Activated naive CD8-positive, alpha-beta T cell treated with anti-CD3 and anti-CD28 coated beads, Interleukin-2, amount 50 U/mL, for 16 hours (primary cell): ENCODE data around the gene MEAF6.

ENCODE experiments used
- DNase-seq: peaks from one replicate; pipeline ENCODE4 v3.0.0-alpha.2; 2020; ENCODE audit warnings: low read depth, low spot score

The MEAF6 gene

DNA sequence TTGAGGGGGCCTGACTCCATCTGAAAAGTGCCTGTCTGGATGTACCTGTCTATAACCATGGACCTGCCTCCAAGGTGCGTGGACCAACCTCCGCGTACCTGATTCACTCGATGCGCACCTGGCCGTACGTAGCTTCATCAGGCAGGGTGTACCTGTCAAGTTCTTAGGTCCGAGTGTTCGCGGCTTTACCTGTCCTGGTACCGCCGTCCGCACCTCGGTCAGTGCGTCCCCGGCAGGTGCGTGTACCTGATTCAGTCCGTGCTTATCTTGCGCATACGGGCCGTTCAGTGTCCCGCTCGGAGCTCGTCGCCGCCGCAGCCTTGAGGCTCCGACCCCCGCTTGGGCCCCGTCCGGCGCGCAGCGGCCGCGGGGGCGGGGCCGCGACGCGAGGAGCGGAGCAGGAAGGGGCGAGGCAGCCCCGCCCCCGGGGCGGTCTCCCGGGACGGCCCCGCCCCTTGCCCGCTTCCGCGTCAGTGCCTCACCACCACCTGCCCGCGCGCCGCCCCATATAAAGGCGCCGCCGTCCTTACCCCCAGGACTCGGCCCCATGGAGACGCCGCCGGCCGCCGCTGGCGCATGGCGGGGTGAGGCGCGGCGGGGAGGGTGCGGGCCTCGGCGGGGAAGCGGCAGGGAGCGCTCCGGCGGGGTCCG lies 40.4 kb downstream of the MEAF6 start, which contains the start of gene ZC3H12A:
Gene ZC3H12A, plus strand, starts transcription at position 535 of the 651 bp plus-strand sequence. CDS start 917 bp downstream, outside the sequence.
- DNase-seq, result peak; percentile 85

DNA sequence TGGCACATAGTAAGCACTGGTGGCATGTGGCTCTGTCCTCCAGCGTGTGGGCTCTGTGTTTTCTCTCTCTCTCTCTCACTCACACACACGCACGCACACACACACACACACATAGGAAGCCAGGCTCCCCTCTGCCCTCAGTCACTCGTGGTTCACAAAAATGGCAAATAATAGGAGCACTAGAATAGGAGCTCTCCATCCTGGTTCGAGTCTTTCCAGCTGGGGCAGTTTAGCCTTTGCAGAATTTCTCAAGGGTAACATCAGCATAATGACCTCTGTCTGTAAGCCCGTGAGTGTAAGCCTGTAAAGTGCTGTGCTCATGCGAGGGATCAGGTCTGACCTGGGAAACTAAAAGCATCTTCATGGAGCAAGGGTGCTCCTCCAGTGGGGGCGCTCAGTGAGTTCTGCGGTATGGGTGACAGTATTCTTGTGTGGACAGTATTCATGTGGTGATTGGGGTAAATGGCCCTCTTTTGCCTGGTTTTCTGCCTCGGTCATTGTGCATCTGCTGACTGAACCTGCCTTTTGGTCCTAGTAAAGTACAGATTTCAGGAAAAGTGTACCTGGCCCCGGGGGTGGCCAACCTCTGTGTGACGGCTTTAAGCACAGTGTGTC lies 41.0 kb downstream of the MEAF6 start:
- DNase-seq, result no peak

GRCh38 chr1:37472994-37473393 lies 41.6 kb downstream of the MEAF6 start:
- no peak for DNase-seq

GRCh38 chr1:37472281-37472680 lies 42.3 kb downstream of the MEAF6 start:
- no peak for DNase-seq

DNA sequence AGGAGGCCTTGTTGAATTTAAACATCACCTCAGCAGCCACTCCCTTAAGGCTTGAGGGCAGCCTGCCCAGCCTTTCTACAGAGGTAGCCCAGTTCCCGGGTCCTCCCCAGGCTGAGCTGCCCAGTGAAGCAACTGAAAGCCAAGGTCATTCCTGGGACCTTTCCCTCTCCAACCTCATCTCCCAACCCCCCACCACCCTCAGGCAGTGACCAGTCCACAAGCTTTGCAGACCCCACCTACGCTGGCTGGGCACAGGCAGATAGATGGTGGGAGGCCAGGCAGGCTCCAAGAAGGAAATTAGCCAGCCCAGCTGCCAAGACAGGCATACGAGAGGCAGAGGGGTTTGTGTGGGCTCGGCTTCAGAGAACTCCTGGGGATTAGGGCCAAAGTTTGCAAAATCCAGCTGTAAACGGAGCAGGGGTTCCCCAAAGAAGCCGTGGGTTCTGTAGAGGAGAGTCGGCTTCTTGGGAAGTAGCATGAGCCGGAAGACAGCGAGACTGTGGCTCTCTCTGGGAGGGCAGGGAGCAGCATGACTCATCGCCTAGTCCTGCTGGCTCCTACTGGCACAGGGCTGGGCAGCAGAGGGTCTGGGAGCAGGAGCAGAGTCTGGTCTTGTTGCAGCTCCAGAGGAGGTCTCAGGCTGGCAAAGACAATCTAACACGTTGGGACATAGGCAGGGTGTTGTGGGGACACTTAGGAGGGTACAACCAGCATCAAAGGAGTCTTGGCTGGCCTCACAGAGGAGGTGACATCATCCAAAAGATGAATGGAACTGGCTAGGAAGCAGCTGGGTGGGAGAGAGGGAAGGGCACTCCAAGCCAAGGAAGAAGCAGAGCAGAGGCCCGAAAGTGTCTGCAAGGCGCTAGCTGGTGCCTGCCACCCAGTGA lies 43.0 kb downstream of the MEAF6 start:
- no peak for DNase-seq

- no peak for DNase-seq
These were observed 45.2 kb downstream of the MEAF6 start for GRCh38 chr1:37469386-37469785.

DNA sequence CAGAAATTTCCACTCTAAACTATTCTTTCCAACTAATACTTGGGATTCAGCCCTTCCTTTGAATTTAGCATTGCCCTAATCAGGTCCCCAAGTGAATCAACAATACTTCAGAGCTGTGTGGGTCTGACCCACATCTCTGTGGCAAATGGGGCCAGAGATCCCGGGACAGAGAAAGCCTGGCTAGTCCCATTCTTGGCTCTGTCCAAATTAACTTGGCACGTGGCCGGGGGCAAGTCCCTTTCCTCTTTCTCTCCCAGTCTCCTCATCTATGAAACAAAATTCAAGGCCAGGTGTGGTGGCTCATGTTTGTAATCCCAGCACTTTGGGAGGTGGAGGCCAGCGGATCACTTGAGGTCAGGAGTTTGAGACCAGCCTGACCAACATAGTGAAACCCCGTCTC lies 46.5 kb downstream of the MEAF6 start:
- no peak for DNase-seq

- DNase-seq, result no peak
These were observed 48.7 kb downstream of the MEAF6 start for GRCh38 chr1:37465593-37466517.

DNA sequence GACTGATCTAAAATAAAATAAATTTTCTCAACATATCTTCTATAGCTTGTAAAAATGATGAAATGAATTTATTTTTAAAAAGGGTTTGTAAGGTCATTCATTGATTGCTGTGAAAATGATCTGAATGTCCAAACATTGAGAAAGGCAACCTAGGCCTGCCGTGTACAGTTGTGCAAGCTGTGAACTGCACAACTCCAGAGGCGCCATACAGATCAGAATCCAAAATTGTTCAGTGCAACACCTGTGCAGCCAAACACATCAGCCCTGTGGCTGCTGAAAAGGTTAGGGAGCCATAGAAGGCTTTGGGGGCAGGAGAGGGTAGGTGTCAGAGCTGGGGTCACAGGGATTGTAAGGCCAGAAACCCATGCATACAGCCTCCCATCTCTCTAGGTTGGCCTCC lies 50.1 kb downstream of the MEAF6 start:
- no peak for DNase-seq

DNA sequence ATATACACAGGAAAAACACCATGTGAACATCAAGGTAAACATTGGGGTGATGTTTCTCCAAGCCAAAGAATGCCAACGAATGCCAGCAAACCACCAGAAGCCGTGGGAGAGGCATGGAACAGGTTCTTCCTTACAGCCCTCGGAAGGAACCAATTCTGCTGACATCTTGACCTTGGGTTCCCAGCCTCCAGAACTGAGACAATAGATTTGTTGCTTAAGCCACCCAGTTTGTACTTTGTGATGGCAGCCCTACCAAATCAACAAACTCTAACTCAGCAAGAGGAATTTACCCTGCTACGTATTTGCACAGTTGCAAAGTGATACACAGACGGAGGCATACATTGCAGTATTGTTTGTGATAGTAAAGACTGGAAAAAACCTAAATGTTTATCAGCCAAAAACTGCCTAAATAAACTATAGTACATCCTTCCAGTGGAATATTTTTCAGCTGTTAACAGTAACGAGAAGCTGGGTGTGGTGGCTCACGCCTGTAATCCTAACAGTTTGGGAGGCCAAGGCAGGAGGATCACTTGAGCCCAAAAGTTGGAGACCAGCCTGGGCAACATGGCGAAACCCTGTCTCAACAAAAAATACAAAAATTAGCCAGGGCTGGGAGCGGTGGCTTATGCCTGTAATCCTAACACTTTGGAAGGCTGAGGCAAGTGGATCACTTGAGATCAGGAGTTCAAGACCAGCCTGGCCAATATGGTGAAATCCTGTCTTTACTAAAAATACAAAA lies 52.7 kb downstream of the MEAF6 start:
- DNase-seq, result no peak

DNA sequence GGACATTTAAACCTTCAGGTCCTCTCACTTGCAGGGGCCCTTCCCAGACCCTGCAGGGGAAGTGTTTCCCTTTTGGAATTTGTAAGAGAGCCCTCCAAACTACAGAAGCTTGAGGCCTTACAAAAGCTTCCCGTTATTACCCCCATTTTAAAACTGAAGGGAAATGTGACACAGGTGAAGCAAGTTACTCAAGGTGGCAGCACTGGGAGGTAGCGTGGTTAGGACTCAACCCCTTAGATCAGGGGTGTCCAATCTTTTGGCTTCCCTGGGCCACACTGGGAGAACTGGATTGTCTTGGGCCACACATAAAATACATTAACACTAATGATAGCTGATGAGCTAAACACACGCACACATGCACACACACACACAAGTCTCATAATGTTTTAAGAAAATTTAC lies 56.0 kb downstream of the MEAF6 start:
- DNase-seq, result no peak

DNA sequence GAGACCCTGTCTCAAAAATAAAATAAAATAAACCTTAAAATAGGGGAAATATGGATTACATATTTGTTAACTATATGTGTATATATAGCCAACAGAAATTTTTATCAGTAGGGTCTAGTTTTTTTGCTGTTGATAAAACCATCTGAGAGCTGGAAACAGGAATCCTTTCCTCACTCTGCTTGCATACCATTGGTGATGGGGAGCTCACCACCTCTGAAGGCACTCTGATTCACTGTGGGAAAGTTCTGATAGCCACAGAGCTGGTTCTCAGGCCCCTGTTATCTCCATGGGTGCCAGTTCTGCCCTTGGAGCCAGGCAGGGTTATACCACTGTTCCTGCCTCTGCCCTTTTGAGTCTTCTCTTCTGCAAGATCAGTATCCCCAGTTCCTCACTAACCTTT lies 58.0 kb downstream of the MEAF6 start:
- no peak for DNase-seq

DNA sequence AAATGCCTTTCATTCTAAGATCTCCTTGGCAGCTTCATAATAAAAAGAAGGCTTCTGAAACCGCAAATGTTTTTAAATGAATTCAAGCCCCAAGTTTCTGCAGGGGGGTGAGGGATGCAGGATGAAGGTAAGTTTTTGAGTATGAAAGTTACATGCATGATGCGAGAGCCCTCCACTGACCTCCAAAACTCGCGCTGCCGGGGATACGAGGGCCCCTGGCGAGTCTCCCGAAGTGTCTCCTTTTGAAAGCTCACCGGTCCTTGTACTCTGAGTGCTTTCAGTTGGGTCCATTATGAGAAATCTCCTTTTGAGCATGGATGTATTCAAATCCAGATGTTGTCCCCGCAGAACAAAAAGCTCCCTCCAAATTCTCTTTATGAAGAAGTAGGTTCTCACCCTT lies 59.0 kb downstream of the MEAF6 start:
- no peak for DNase-seq

GRCh38 chr1:37453647-37454046 lies 60.9 kb downstream of the MEAF6 start:
- no peak for DNase-seq

- no peak for DNase-seq
These were observed 62.1 kb downstream of the MEAF6 start for GRCh38 chr1:37452416-37452815.

DNA sequence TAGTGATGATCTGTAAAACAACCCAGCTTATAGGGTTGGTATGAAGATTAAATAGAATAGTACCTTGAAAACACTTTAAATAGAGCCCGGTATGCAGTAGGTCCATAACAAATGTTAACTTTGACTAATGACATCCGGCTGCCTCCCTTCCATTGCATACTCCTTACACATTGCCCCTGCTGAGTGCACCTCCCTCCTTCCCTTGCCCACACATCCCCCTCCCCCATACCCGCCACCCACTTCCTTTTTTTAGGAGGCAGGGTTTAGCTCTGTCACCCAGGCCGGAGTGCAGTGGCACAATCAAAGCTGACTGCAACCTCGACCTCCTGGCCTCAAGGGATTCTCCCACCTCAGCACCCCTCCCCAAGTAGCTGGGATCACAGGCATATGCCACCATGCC lies 64.6 kb downstream of the MEAF6 start:
- DNase-seq, result no peak

DNA sequence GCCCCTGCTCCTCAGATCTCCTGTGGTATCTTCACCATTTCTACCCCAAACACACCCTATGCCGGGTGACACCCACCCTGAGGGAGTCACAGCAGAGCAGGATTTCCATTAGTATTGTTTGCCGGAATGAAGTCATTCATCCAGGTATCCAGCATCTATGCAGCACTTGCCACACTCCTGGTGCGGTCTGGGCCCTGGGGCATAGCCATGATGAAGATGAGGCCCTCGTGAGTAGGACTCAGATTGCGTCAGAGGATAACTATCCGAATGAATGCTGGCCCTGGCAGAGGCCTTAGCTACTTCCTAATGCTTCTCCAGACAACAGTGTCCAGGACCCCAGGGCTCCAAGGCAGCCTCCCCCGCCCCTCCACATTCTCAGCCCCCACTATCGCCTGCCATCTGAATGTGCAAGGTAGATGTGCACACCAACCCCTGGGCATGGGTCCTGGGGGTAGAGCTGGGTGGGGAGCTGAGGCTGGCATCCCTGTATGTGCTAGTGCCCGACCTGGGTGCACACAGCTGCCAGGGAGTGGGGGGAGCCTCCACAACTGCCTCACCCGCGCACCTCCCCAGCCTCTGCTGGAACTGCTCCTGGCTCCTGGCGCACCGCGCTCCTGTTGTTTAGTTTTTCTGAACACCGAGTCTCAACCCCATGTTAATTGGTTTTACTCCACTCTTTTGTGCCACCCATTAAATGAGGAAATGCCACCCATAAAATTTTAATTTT lies 65.7 kb downstream of the MEAF6 start:
- DNase-seq, result no peak

- DNase-seq, result no peak
These were observed 66.4 kb downstream of the MEAF6 start for GRCh38 chr1:37448185-37448584.

DNA sequence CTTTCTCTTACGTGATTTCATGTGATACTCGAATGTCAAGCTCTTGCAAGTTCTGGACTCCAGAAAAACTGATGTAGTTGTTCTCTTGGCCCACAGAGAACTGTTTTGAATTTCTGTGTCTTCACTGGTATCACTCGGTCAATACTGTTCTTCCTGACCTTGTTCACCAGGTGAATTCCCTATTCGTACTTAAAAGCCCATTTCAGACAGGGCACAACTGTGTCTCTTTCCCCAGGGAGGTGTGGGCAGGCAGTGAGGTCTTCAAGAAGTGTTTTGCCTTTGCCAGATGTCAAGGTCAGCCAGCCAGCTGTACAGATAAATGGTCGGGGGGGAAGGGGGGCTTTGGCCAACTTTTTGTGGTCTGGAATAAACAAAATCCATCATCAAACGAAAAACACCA lies 67.7 kb downstream of the MEAF6 start:
- no peak for DNase-seq

- DNase-seq, result no peak
These were observed 71.9 kb downstream of the MEAF6 start for GRCh38 chr1:37442644-37443043.
